ENCODE measurements around the gene PDIK1L. TPM values are rescaled to one million over a fixed set of nuclear protein-coding genes. Genes with fewer than 3 reads are reported as not detected.

The PDIK1L gene
- total and polyA plus RNA-seq, 2 of the 8 experiments (the other 6 are each of a cell fraction or from before 2014, with no cell fraction given), result 0.95 to 4.5 TPM

- Histone ChIP-seq H2BK5ac (ENCODE audit: low read depth, low read length) (no peak overlapping the region), H3K4me2 (ENCODE audit: insufficient read depth in 1 of 2, low read depth in 2 of 2, low read length in 2 of 2) (peak overlapping the region; percentile 44 to 95), H4K8ac (ENCODE audit: extremely low read depth, insufficient read depth, low read length) (no peak overlapping the region; the same call in 1 of the 2 replicates), H3K14ac (ENCODE audit: insufficient read length) (no peak overlapping the region), H3K4ac (replicated peaks; ENCODE audit: insufficient read length, low read depth, low read length) (no peak overlapping the region), H3K23me2 (ENCODE audit: low read depth, low read length) (peaks cover 8% of the 10 kb centered on the region; the same call in 1 of the 2 replicates), H4K20me1 (replicated peaks in 1 of 2; ENCODE audit: control insufficient read depth in 1 of 2, insufficient read depth in 2 of 2, low read length in 2 of 2) (peaks cover 3 to 5% of the 10 kb centered on the region in 2 experiments), H2BK20ac (ENCODE audit: low read length) (no peak overlapping the region), H4K5ac (ENCODE audit: insufficient read length, low read depth, low read length) (no peak overlapping the region), H3K79me2 (ENCODE audit: control insufficient read depth in 1 of 2, insufficient read depth in 2 of 2, low read length in 2 of 2) (no peaks in the 10 kb centered on the region), H2AFZ (ENCODE audit: low read length) (no peak overlapping the region; the same call in 1 of the 2 replicates), H3K4me1 (replicated peaks in 1 of 4; ENCODE audit: control insufficient read depth in 3 of 4, insufficient read depth in 4 of 4, low read length in 3 of 4) (peaks cover 9 to 45% (median 20%) of the 10 kb centered on the region in 4 experiments), H2BK120ac (replicated peaks; ENCODE audit: low read depth, low read length) (no peak overlapping the region), H2BK12ac (ENCODE audit: low read depth, low read length) (no peak overlapping the region), H3K36me3 (ENCODE audit: control insufficient read depth in 2 of 4, insufficient read depth in 4 of 4, low read length in 3 of 4) (no peaks in the 10 kb centered on the region), H2AK5ac (ENCODE audit: low read depth, low read length) (no peak overlapping the region), H3K27ac (ENCODE audit: low read depth, low read length) (no peak overlapping the region), H3K56ac (replicated peaks; ENCODE audit: insufficient read length, low read depth, low read length) (no peak overlapping the region), H3K79me1 (ENCODE audit: low read depth, low read length) (no peaks in the 10 kb centered on the region), H3K27me3 (replicated peaks in 1 of 4; ENCODE audit: control insufficient read depth in 3 of 4, extremely low read depth in 1 of 4, insufficient read depth in 3 of 4, low read length in 3 of 4) (peaks cover 35 to 73% (median 67%) of the 10 kb centered on the region in 4 experiments), H2BK15ac (ENCODE audit: low read length) (no peak overlapping the region), H3K9me3 (ENCODE audit: insufficient read depth in 2 of 2, low read depth in 1 of 2, low read length in 1 of 2) (no peaks in the 10 kb centered on the region), H3K23ac (ENCODE audit: insufficient read length) (no peak overlapping the region), H3K18ac (ENCODE audit: extremely low read depth, low read length) (peak overlapping the region; percentile 60; the same call in 1 of the 2 replicates), H4K91ac (replicated peaks; ENCODE audit: insufficient read length, low read length) (no peak overlapping the region), H3K4me3 (ENCODE audit: extremely low read depth in 1 of 4, insufficient read depth in 2 of 4, low read depth in 3 of 4, low read length in 4 of 4) (peak overlapping the region; percentile 3 to 66 (median 46)), H3K9ac (replicated peaks in 1 of 4; ENCODE audit: extremely low read depth in 1 of 4, low read depth in 3 of 4, low read length in 3 of 4) (no peak overlapping the region)
- DNase-seq (ENCODE audit: low read depth in 1 of 2, low spot score in 2 of 2) (peak in 1 of 2 experiments; percentile 66), FAIRE-seq (no peak)
- WGBS, 2 experiments (ENCODE audit: extremely low coverage in 1 of 2, insufficient coverage in 1 of 2, insufficient read length in 1 of 2, insufficient replicate concordance in 2 of 2, low coverage in 1 of 2, low lambda C conversion rate in 2 of 2, missing lambda C conversion rate in 1 of 2), result 22% methylated on average over 20 of the region's 21 CpGs; no CpG with 5 or more reads in 1 of the 2 experiments
- ChIA-PET CTCF (ENCODE audit: partially characterized antibody) (interaction anchor here (0.8 to 4.0 kb wide), 12 partner anchors 9 to 132 kb away, joined by 3 to 18 read pairs (median 4); partner anchors contain the start of gene CEP85), POLR2A (ENCODE audit: partially characterized antibody) (interaction anchor here (1.2 kb wide), 1 partner anchor 14 kb away, joined by 3 read pairs; no protein-coding TSS in a partner anchor)
- peak; percentile 56 for TF ChIP-seq SUZ12 (IDR thresholded peaks at IDR 0.05; ENCODE audit: low read length)
- peak; percentile 30 for TF ChIP-seq RNF2 (IDR thresholded peaks at IDR 0.05; ENCODE audit: borderline replicate concordance, low read depth, low read length, missing control alignments, poor library complexity, severe bottlenecking)
- TF ChIP-seq TAF1 (IDR thresholded peaks at IDR 0.05; ENCODE audit: low read depth, low read length), result no peak
Observed at GRCh38 chr1:26162220-26162709, 50.6 kb downstream of the PDIK1L start.
